HL-60 (cell line): Measurements from ENCODE around the gene COMMD4.

Experiments
- CTCF ChIP-seq: IDR thresholded peaks from one replicate; pipeline ENCODE4 v1.5.1; 2011; ENCODE audit warnings: low read length, control low read depth, inconsistent platforms; ENCODE audit not compliant: insufficient read depth
- POLR2AphosphoS5 ChIP-seq: IDR thresholded peaks from 2 replicates; pipeline ENCODE4 v1.6.1; 2012; ENCODE audit warnings: low read depth
- REST ChIP-seq: IDR thresholded peaks from 2 replicates; pipeline ENCODE4 v1.6.1; 2012; ENCODE audit warnings: low read depth; ENCODE audit not compliant: insufficient replicate concordance
- SPI1 ChIP-seq: IDR thresholded peaks from 2 replicates; pipeline ENCODE4 v1.6.1; 2012; ENCODE audit warnings: low read depth, mild to moderate bottlenecking, borderline replicate concordance

- TF ChIP-seq CTCF (no peak), POLR2AphosphoS5 (no peak), REST (no peak), SPI1 (no peak)
These were observed 6.4 kb downstream of the COMMD4 start for GRCh38 chr15:75342221-75342620.
